D721Med (cell line): ENCODE results near the gene RNF39.
"Not testable (repeated sequence)": the region's sequence is repeated elsewhere in the genome, so short reads cannot be mapped to it uniquely, and the experiment has no call there.

Experiments
- DNase-seq: peaks from one replicate; pipeline ENCODE4 v3.0.0; 2011; ENCODE audit warnings: low spot score; ENCODE audit not compliant: insufficient read length
- FAIRE-seq: peaks from 2 replicates; lab custom pipeline; 2011; peaks lifted over from hg19 to GRCh38; lab: Jason Lieb, UNC
- CTCF ChIP-seq: IDR thresholded peaks from 2 replicates; pipeline ENCODE4 v1.5.1; 2012; ENCODE audit warnings: mild to moderate bottlenecking, control low read depth; ENCODE audit not compliant: insufficient read depth; ENCODE audit errors: missing control alignments

The RNF39 gene

GRCh38 chr6:30037182-30037788 lies 38.3 kb downstream of the RNF39 start:
- no peak for DNase-seq
- TF ChIP-seq CTCF = peak; percentile 41
- FAIRE-seq = no peak

- no peak for TF ChIP-seq CTCF
- no peak for DNase-seq
- FAIRE-seq = no peak
Measured at GRCh38 chr6:30035784-30036183, 39.8 kb downstream of the RNF39 start.

- FAIRE-seq, DNase-seq: not testable (repeated sequence)
Measured at GRCh38 chr6:30033440-30033839, 42.1 kb downstream of the RNF39 start.

- no peak for TF ChIP-seq CTCF
- no peak for FAIRE-seq
- no peak for DNase-seq
Measured at GRCh38 chr6:30031381-30031780, 44.2 kb downstream of the RNF39 start.

GRCh38 chr6:30029588-30029987 lies 46.0 kb downstream of the RNF39 start:
- no peak for TF ChIP-seq CTCF
- no peak for FAIRE-seq
- DNase-seq = no peak

- no peak for DNase-seq
- no peak for TF ChIP-seq CTCF
- FAIRE-seq = no peak
Measured at GRCh38 chr6:30025186-30025585, 50.4 kb downstream of the RNF39 start.

- FAIRE-seq, DNase-seq: not testable (repeated sequence)
Measured at GRCh38 chr6:30022712-30023111, 52.9 kb downstream of the RNF39 start.

- TF ChIP-seq CTCF = no peak
- DNase-seq (no peak), FAIRE-seq (no peak)
Measured at GRCh38 chr6:30022189-30022588, 53.4 kb downstream of the RNF39 start.
